IPS-18c (cell line): ENCODE results near the gene SDK1.

Experiments used
- H3K4me3 ChIP-seq: 2 replicates; pipeline ENCODE4 v1.7.0; 2013; ENCODE audit warnings: low read depth, mild to moderate bottlenecking, low read length, moderate library complexity; ENCODE audit not compliant: insufficient read depth
- H3K9me3 ChIP-seq: one replicate; pipeline ENCODE4 v1.6.1; 2013; ENCODE audit warnings: mild to moderate bottlenecking, low read length, moderate library complexity; ENCODE audit not compliant: control insufficient read depth, insufficient read depth

SDK1 gene

GRCh38 chr7:3979611-3980299, 678.7 kb downstream of the SDK1 start:
- peaks cover 5% of the 10 kb centered on the region for H3K9me3 ChIP-seq
- no peak overlapping the region for H3K4me3 ChIP-seq

DNA sequence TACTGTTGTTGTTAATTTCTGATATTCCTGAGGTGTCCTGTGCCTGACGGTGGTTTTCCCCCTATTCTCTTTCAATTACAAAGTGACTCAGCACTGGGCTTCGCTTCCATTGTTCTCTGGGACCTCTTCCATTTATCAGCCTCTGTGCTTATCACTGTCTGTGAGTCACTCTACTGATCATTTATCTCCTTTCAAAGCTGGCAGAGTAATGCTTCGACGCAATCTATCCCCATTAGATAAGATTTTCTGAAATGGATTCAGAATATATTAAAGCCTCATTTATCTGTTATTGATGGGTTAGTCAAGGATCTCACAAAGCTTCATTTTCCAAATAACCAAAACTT, 679.2 kb downstream of the SDK1 start:
- H3K4me3 ChIP-seq: no peak overlapping the region
- H3K9me3 ChIP-seq: peaks cover 5% of the 10 kb centered on the region

GRCh38 chr7:3981281-3981680, 680.2 kb downstream of the SDK1 start:
- H3K9me3 ChIP-seq: peaks cover 5% of the 10 kb centered on the region

DNA sequence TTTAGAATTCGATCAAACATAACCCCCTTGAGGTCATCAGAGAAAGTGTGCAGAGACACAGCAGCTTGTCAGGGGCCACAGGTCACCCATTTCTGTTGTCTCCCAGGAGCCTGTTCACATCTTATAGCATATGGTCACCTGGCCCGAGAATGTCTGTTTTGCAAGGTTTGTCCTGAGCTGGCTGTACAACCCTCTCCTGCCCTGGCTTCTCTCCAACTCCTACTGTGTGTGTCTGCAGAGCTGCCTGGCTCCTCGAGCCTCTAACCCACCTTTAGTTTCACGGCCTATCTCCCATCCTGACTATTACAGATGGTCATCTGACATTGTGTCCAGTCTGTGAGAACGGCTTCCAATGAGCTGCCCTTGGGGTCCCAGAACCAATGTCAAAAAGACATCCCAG, 683.4 kb downstream of the SDK1 start:
- H3K4me3 ChIP-seq: no peak overlapping the region

More at GRCh38 chr7:3981281-3981680, 680.2 kb downstream of the SDK1 start:
- no peak overlapping the region for H3K4me3 ChIP-seq

DNA sequence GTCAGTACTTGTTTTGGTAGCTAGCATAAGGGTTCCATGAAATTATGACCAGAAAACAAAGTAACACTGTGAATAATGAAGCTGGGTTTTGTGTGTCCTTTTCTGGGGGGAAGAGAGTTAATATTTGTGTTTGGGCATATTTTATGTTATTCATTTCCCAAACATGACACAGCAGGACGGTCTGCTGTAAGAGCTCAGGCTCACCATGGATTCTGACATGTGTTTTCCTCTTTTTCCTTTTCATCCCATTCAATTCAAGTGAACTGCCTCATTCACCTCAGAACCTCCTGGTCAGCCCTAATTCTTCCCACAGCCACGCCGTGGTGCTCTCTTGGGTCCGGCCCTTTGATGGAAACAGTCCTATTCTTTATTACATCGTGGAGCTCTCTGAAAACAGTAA, 685.9 kb downstream of the SDK1 start:
- Histone ChIP-seq H3K9me3 (no peaks in the 10 kb centered on the region), H3K4me3 (no peak overlapping the region)

More for the DNA sequence above, 683.4 kb downstream of the SDK1 start:
- no peaks in the 10 kb centered on the region for H3K9me3 ChIP-seq

- H3K9me3 ChIP-seq: no peaks in the 10 kb centered on the region
Observed at GRCh38 chr7:3987426-3987927, 686.4 kb downstream of the SDK1 start.

GRCh38 chr7:3989723-3990122, 688.7 kb downstream of the SDK1 start:
- peaks cover 3% of the 10 kb centered on the region for H3K9me3 ChIP-seq
- no peak overlapping the region for H3K4me3 ChIP-seq

More at GRCh38 chr7:3987426-3987927, 686.4 kb downstream of the SDK1 start:
- H3K4me3 ChIP-seq: no peak overlapping the region

DNA sequence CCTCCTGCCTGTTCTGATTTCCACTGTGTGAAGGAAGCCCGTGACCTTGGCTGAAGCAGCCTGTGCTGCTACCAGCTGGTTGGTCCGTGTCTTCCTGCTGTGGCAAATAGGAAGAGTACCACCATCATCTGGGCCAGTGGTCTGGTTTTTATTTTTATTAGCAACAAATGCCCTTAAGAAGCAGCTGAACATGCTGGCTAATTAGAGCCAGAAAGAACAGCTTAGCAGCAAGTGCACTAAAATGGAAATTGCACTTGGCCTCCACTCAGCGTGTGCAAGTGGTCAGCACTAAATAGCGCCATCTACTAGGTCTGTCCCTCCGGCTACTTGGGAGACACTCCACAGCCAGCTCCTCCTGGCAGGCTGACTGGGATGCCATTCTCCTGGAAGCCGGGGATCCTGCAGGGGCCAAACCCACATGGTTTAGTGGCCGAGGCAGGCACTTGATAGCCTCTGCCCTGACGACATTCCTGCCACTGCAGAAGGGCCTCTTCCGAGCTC, 690.7 kb downstream of the SDK1 start:
- no peak overlapping the region for H3K4me3 ChIP-seq

GRCh38 chr7:3992841-3993240, 691.8 kb downstream of the SDK1 start:
- Histone ChIP-seq H3K9me3 (peaks cover 3% of the 10 kb centered on the region), H3K4me3 (no peak overlapping the region)

More for the DNA sequence above, 690.7 kb downstream of the SDK1 start:
- peaks cover 3% of the 10 kb centered on the region for H3K9me3 ChIP-seq

- no peak overlapping the region for H3K4me3 ChIP-seq
- peaks cover 3% of the 10 kb centered on the region for H3K9me3 ChIP-seq
Observed at GRCh38 chr7:3994764-3995163, 693.7 kb downstream of the SDK1 start.

GRCh38 chr7:3995187-3995586, 694.1 kb downstream of the SDK1 start:
- Histone ChIP-seq H3K4me3 (no peak overlapping the region), H3K9me3 (peaks cover 3% of the 10 kb centered on the region)

DNA sequence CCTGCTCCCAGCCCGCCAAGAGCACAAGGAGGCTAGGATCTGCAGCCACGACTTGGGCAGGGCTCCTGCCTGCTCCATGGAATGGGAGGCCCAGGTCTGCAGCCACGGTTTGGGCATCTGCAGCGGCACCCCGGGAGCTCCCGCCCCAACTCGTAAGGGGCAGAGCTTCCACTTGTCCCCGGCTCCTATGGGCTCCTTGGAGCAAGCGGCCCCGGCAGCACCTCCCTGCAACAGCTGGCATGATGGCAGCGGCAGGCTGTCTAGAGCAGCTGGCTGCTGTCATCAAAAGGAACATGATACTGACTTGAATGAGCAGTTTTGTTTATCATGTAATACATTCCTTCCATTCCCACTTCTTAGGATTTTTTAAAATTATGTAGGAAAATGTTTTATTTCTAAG, 697.0 kb downstream of the SDK1 start:
- H3K4me3 ChIP-seq: no peak overlapping the region
- H3K9me3 ChIP-seq: peaks cover 3% of the 10 kb centered on the region

DNA sequence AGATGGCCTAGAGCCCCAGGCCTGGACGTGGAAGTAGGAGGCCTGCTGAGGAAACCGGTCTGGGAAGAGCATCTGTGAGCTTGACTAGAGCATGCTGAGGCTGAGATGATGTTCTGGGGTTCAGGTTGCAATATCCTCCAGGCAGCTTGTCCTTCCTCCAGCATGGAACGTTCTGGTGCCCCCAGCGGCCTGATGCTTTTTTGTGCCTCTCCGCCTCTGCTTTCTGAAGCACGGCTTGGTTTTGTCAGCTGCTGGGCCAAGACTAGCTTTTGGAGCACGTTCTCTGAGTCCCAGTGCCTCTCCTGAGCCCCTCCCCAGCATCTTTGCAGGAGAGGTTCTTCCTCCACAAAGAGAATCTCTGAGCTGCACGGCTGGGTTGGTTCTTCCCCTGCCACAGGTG, 699.1 kb downstream of the SDK1 start:
- Histone ChIP-seq H3K9me3 (no peaks in the 10 kb centered on the region), H3K4me3 (no peak overlapping the region)

GRCh38 chr7:4000934-4001333, 699.9 kb downstream of the SDK1 start:
- Histone ChIP-seq H3K9me3 (no peaks in the 10 kb centered on the region), H3K4me3 (no peak overlapping the region)

DNA sequence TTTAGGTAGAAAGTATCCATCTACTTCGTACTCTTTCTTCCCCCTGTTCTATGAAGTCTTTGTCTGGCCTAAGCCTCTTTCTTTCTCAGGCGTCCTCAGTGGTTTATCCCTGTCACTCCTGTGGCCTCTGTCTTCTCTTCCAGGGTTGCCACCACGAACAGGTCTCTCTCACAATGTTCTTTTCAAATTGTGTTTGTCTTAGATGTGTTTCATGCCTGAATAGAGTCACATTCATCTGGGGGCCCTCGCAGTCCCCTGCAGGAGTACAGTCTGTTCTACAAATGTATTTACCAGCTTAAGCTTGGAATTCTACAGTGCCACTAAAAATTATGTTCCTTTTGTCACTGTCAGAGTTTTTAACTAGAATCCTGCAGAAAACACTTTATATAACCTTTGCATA, 700.7 kb downstream of the SDK1 start:
- Histone ChIP-seq H3K4me3 (no peak overlapping the region), H3K9me3 (no peaks in the 10 kb centered on the region)

DNA sequence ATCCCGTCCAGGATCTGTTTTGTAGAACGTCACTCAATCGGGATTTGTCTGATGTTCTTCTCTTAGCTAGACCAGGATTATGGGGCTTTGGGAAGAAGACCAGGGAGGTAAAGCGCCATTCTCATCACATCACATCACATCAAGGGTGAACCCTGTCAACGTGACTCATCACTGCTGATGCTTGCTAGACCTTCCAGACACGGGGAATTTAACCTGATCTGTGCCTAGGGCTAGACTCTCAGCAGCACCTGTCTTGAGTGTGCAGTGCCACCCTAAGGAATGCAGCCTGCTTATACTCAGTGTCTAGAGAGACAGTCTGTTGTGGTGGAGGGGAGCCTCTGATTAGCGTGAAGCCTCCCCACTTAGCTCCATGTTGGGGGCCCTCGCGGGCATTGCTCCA, 702.5 kb downstream of the SDK1 start:
- no peak overlapping the region for H3K4me3 ChIP-seq
- no peaks in the 10 kb centered on the region for H3K9me3 ChIP-seq

DNA sequence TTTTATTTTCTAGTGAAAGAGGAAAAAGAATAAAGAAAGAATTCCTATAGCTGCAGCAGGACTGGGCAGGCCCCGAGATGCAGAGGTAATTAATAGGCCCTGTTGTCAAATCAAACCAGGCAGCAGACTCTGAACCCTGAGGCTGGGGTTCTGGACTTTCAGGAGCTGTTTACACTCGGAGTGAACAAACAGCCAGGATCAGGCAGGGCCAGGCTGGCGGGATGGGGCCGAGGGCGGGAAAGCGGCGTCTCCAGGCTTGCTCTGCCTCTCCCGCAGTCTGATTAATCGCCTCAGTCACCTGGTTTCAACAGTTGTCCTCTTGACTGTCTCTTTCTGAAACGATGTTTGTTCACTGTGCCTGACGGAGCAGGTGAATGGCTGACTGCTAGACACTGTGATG, 705.6 kb downstream of the SDK1 start:
- Histone ChIP-seq H3K4me3 (no peak overlapping the region), H3K9me3 (no peaks in the 10 kb centered on the region)

- H3K4me3 ChIP-seq: no peak overlapping the region
- H3K9me3 ChIP-seq: no peaks in the 10 kb centered on the region
Observed at GRCh38 chr7:4009211-4010060, 708.4 kb downstream of the SDK1 start.
